NK-92 (cell line): Measurements from ENCODE around the gene TEX19.
"Not testable (repeated sequence)": the region's sequence is repeated elsewhere in the genome, so short reads cannot be mapped to it uniquely, and the experiment has no call there.

Source experiments
- DNase-seq: peaks from one replicate; lab custom pipeline; 2025; ENCODE audit not compliant: unreplicated experiment; lab: John Stamatoyannopoulos, UW

Gene TEX19

GRCh38 chr17:82406131-82406671, 47.2 kb downstream of the TEX19 start:
- DNase-seq = no peak

GRCh38 chr17:82407255-82407654, 48.2 kb downstream of the TEX19 start:
- no peak for DNase-seq

- DNase-seq = no peak
These were observed 49.4 kb downstream of the TEX19 start for GRCh38 chr17:82408288-82408937.

- DNase-seq = no peak
These were observed 49.9 kb downstream of the TEX19 start for GRCh38 chr17:82408938-82409318.

- DNase-seq = no peak
These were observed 51.1 kb downstream of the TEX19 start for GRCh38 chr17:82410014-82410716.

GRCh38 chr17:82411396-82412053, 52.5 kb downstream of the TEX19 start:
- no peak for DNase-seq

GRCh38 chr17:82412081-82412480, 53.0 kb downstream of the TEX19 start:
- DNase-seq = not testable (repeated sequence)

- no peak for DNase-seq
These were observed 53.8 kb downstream of the TEX19 start for GRCh38 chr17:82412535-82413520.
